GM19463 (cell line): ENCODE data around the gene SMOC1.

ENCODE experiments used
- ATAC-seq: cut with Tn5 transposase; IDR thresholded peaks from one replicate; pipeline ENCODE4 v1.9.1; 2021; ENCODE audit warnings: mild to moderate bottlenecking, moderate library complexity; ENCODE audit not compliant: unreplicated experiment

SMOC1 gene

GRCh38 chr14:69879175-69880043 lies at the start of gene SMOC1:
Gene SMOC1 (plus strand): TSS chr14:69879416. CDS start chr14:69879679, 263 bp downstream.
- no peak for ATAC-seq

GRCh38 chr14:69838881-69839416 lies 40.3 kb upstream of the SMOC1 start:
- ATAC-seq, result no peak

- no peak for ATAC-seq
These were observed 39.6 kb upstream of the SMOC1 start for GRCh38 chr14:69839661-69840060.

GRCh38 chr14:69841656-69842055 lies 37.6 kb upstream of the SMOC1 start:
- ATAC-seq, result no peak

- no peak for ATAC-seq
These were observed 36.4 kb upstream of the SMOC1 start for GRCh38 chr14:69842686-69843420.

- no peak for ATAC-seq
These were observed 35.0 kb upstream of the SMOC1 start for GRCh38 chr14:69844171-69844570.

- ATAC-seq, result no peak
These were observed 34.1 kb upstream of the SMOC1 start for GRCh38 chr14:69845050-69845581.

- ATAC-seq, result no peak
These were observed 33.4 kb upstream of the SMOC1 start for GRCh38 chr14:69845787-69846186.

- ATAC-seq, result no peak
These were observed 31.1 kb upstream of the SMOC1 start for GRCh38 chr14:69848156-69848555.

GRCh38 chr14:69848903-69849391 lies 30.3 kb upstream of the SMOC1 start:
- no peak for ATAC-seq

- ATAC-seq, result no peak
These were observed 29.0 kb upstream of the SMOC1 start for GRCh38 chr14:69850086-69850735.

- ATAC-seq, result no peak
These were observed 28.5 kb upstream of the SMOC1 start for GRCh38 chr14:69850736-69851112.

GRCh38 chr14:69852531-69853321 lies 26.5 kb upstream of the SMOC1 start:
- ATAC-seq, result no peak

GRCh38 chr14:69853774-69854173 lies 25.4 kb upstream of the SMOC1 start:
- no peak for ATAC-seq

GRCh38 chr14:69854598-69854997 lies 24.6 kb upstream of the SMOC1 start:
- ATAC-seq, result no peak

- no peak for ATAC-seq
These were observed 23.9 kb upstream of the SMOC1 start for GRCh38 chr14:69855180-69855832.

GRCh38 chr14:69858801-69859200 lies 20.4 kb upstream of the SMOC1 start:
- ATAC-seq, result no peak

- no peak for ATAC-seq
These were observed 19.6 kb upstream of the SMOC1 start for GRCh38 chr14:69859591-69859990.

- no peak for ATAC-seq
These were observed 19.0 kb upstream of the SMOC1 start for GRCh38 chr14:69860221-69860620.
